ENCODE data around the gene SMIM10.

Gene SMIM10

DNA sequence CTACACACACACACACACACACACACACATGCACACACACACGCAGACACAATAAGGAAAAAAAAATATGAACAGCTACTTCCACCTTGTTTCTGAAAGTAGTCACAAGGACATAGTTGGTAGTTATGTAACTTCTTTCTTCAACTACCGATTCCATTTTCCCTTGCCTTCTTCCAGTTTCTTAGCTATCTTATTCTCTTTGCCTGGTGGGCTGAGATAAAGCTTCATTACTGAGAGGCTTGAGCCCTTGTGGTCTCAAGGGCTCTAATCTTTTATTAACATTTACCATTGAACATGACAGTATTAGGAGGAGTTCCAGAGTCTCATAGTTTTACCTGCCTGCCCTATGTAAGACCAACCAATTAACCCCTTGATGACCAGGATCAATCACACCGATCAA is 8.9 kb upstream of the SMIM10 start:
- Histone ChIP-seq H3K4me2 (ENCODE audit: low read depth, low read length, poor library complexity, severe bottlenecking) (no peak overlapping the region), H3F3A (ENCODE audit: low read depth) (no peaks in the 10 kb centered on the region), H3K4me1 (ENCODE audit: insufficient read depth, low read length, poor library complexity, severe bottlenecking) (no peaks in the 10 kb centered on the region), H3K27me3 (ENCODE audit: insufficient read depth, low read length, poor library complexity, severe bottlenecking) (no peaks in the 10 kb centered on the region), H3K9me3 (ENCODE audit: insufficient read depth, low read depth, low read length) (no peaks in the 10 kb centered on the region), H3K4me3 (ENCODE audit: low read length, poor library complexity, severe bottlenecking) (no peak overlapping the region), H3K36me3 (ENCODE audit: insufficient read depth, low read length) (no peaks in the 10 kb centered on the region), H3K79me2 (ENCODE audit: insufficient read depth, low read length) (no peaks in the 10 kb centered on the region), H4K20me1 (ENCODE audit: insufficient read depth, low read length, poor library complexity, severe bottlenecking) (no peaks in the 10 kb centered on the region), H2AFZ (ENCODE audit: low read length) (no peak overlapping the region), H3K9ac (ENCODE audit: low read depth, low read length, poor library complexity, severe bottlenecking) (no peak overlapping the region), H3K9me2 (replicated peaks; ENCODE audit: low read depth, low read length) (no peaks in the 10 kb centered on the region)
- no peak for TF ChIP-seq EZH2phosphoT487 (IDR thresholded peaks at IDR 0.05; ENCODE audit: borderline replicate concordance)
- TF ChIP-seq, protein P1, sequence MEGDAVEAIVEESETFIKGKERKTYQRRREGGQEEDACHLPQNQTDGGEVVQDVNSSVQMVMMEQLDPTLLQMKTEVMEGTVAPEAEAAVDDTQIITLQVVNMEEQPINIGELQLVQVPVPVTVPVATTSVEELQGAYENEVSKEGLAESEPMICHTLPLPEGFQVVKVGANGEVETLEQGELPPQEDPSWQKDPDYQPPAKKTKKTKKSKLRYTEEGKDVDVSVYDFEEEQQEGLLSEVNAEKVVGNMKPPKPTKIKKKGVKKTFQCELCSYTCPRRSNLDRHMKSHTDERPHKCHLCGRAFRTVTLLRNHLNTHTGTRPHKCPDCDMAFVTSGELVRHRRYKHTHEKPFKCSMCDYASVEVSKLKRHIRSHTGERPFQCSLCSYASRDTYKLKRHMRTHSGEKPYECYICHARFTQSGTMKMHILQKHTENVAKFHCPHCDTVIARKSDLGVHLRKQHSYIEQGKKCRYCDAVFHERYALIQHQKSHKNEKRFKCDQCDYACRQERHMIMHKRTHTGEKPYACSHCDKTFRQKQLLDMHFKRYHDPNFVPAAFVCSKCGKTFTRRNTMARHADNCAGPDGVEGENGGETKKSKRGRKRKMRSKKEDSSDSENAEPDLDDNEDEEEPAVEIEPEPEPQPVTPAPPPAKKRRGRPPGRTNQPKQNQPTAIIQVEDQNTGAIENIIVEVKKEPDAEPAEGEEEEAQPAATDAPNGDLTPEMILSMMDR (conservative IDR thresholded peaks at IDR 0.05; ENCODE audit: low read length), result no peak

DNA sequence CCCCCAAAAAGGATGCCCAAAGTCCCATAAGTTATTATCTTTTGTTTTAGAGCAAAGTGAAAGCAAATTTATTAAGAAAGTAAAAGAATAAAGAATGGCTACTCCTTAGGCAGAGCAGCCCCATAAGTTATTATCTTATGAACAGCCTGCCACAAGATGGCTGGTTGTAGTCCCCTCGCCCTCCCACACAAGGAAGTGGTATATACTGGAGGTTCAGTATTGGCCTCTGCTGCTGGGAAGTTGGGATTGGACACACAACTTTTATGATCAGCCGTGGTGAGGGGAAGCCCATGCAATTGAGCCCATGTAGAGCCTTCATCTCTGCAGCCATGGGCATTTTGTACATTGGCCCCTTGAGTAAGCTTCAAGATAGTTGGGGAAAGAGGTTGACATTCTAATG is 8.0 kb upstream of the SMIM10 start:
- H3K36me3 ChIP-seq (ENCODE audit: insufficient read depth, low read length), result no peaks in the 10 kb centered on the region
- no peak overlapping the region for H3K9ac ChIP-seq (ENCODE audit: low read depth, low read length, poor library complexity, severe bottlenecking)
- no peaks in the 10 kb centered on the region for H3K79me2 ChIP-seq (ENCODE audit: insufficient read depth, low read length)
- no peak overlapping the region for H3K4me3 ChIP-seq (ENCODE audit: low read length, poor library complexity, severe bottlenecking)
- TF ChIP-seq, protein P1 (conservative IDR thresholded peaks at IDR 0.05; ENCODE audit: low read length), result no peak
- no peak for TF ChIP-seq EZH2phosphoT487 (IDR thresholded peaks at IDR 0.05; ENCODE audit: borderline replicate concordance)
- no peak overlapping the region for H3K4me2 ChIP-seq (ENCODE audit: low read depth, low read length, poor library complexity, severe bottlenecking)
- no peaks in the 10 kb centered on the region for H3K4me1 ChIP-seq (ENCODE audit: insufficient read depth, low read length, poor library complexity, severe bottlenecking)
- H4K20me1 ChIP-seq (ENCODE audit: insufficient read depth, low read length, poor library complexity, severe bottlenecking), result no peaks in the 10 kb centered on the region
- H3K9me2 ChIP-seq (replicated peaks; ENCODE audit: low read depth, low read length), result no peaks in the 10 kb centered on the region
- no peak overlapping the region for H2AFZ ChIP-seq (ENCODE audit: low read length)
- H3K27me3 ChIP-seq (ENCODE audit: insufficient read depth, low read length, poor library complexity, severe bottlenecking), result no peaks in the 10 kb centered on the region
- H3K9me3 ChIP-seq (ENCODE audit: insufficient read depth, low read depth, low read length), result no peaks in the 10 kb centered on the region
- H3F3A ChIP-seq (ENCODE audit: low read depth), result no peaks in the 10 kb centered on the region

GRCh38 chrX:134985479-134985878 is 5.3 kb upstream of the SMIM10 start:
- H3K27me3 ChIP-seq (ENCODE audit: insufficient read depth, low read length, poor library complexity, severe bottlenecking), result no peaks in the 10 kb centered on the region
- no peaks in the 10 kb centered on the region for H3K79me2 ChIP-seq (ENCODE audit: insufficient read depth, low read length)
- no peak overlapping the region for H3K4me3 ChIP-seq (ENCODE audit: low read length, poor library complexity, severe bottlenecking)
- no peaks in the 10 kb centered on the region for H3K36me3 ChIP-seq (ENCODE audit: insufficient read depth, low read length)
- no peaks in the 10 kb centered on the region for H3K9me2 ChIP-seq (replicated peaks; ENCODE audit: low read depth, low read length)
- H3K4me1 ChIP-seq (ENCODE audit: insufficient read depth, low read length, poor library complexity, severe bottlenecking), result no peaks in the 10 kb centered on the region
- no peak overlapping the region for H3K9ac ChIP-seq (ENCODE audit: low read depth, low read length, poor library complexity, severe bottlenecking)
- no peak overlapping the region for H2AFZ ChIP-seq (ENCODE audit: low read length)
- TF ChIP-seq, protein P1 (conservative IDR thresholded peaks at IDR 0.05; ENCODE audit: low read length), result no peak
- no peak for TF ChIP-seq EZH2phosphoT487 (IDR thresholded peaks at IDR 0.05; ENCODE audit: borderline replicate concordance)
- H3F3A ChIP-seq (ENCODE audit: low read depth), result no peaks in the 10 kb centered on the region
- no peaks in the 10 kb centered on the region for H4K20me1 ChIP-seq (ENCODE audit: insufficient read depth, low read length, poor library complexity, severe bottlenecking)
- H3K9me3 ChIP-seq (ENCODE audit: insufficient read depth, low read depth, low read length), result no peaks in the 10 kb centered on the region
- H3K4me2 ChIP-seq (ENCODE audit: low read depth, low read length, poor library complexity, severe bottlenecking), result no peak overlapping the region

All from Loucy (cell line).